Fibroblast of skin of abdomen (primary cell): ENCODE results near the gene UPF3B. TPM values are rescaled to one million over a fixed set of nuclear protein-coding genes. Genes with fewer than 3 reads are reported as not detected.
A peak's percentile ranks its signal among the peaks of the same experiment; 100 is the strongest.
"Not testable (repeated sequence)": the region's sequence is repeated elsewhere in the genome, so short reads cannot be mapped to it uniquely, and the experiment has no call there.

Experiments
- DNase-seq: peaks from one replicate; pipeline ENCODE4 v3.0.0-alpha.2; 2013
- polyA plus RNA-seq, 2 experiments: library from polyadenylated mRNA; unstranded; fragments of 120-200 nt; gene quantifications; one replicate each; pipeline ENCODE4 v1.2.1, GENCODE V29; 2013; ENCODE audit not compliant: insufficient read length in 2 of 2

The UPF3B gene
- polyA plus RNA-seq (2013, experiment 1 of 2; ENCODE audit: insufficient read length) = 10.7 TPM
- 10.6 TPM for polyA plus RNA-seq (2013, experiment 2 of 2; ENCODE audit: insufficient read length)

GRCh38 chrX:119852382-119853353 lies at the start of gene UPF3B:
Gene UPF3B, minus strand, starts transcription at chrX:119852963. Its CDS starts 35 bp downstream, at chrX:119852928.
- peak; percentile 99 for DNase-seq

- no peak for DNase-seq
Measured at GRCh38 chrX:119900976-119901375, 48.2 kb upstream of the UPF3B start.

GRCh38 chrX:119899125-119899524 lies 46.4 kb upstream of the UPF3B start:
- DNase-seq = no peak

- DNase-seq = no peak
Measured at GRCh38 chrX:119895843-119896326, 43.1 kb upstream of the UPF3B start, which contains the start of gene AKAP14. Gene AKAP14, plus strand, starts transcription at chrX:119895893. Its CDS starts 7,331 bp downstream, at chrX:119903224.

GRCh38 chrX:119891961-119892692 lies 39.4 kb upstream of the UPF3B start:
- DNase-seq = not testable (repeated sequence)

GRCh38 chrX:119890626-119891025 lies 37.9 kb upstream of the UPF3B start:
- not testable (repeated sequence) for DNase-seq

GRCh38 chrX:119887721-119888425 lies 35.1 kb upstream of the UPF3B start:
- peak; percentile 43 for DNase-seq

GRCh38 chrX:119885554-119886428 lies 33.0 kb upstream of the UPF3B start:
- DNase-seq = peak; percentile 7

- DNase-seq = peak; percentile 45
Measured at GRCh38 chrX:119880552-119881437, 28.0 kb upstream of the UPF3B start.

GRCh38 chrX:119880076-119880475 lies 27.3 kb upstream of the UPF3B start:
- no peak for DNase-seq

- DNase-seq = no peak
Measured at GRCh38 chrX:119878740-119879139, 26.0 kb upstream of the UPF3B start.

GRCh38 chrX:119871599-119872395 lies 19.0 kb upstream of the UPF3B start, which contains the start of the genes NDUFA1 and RNF113A:
Gene NDUFA1, plus strand, starts transcription at chrX:119871832. Its CDS starts 80 bp downstream, at chrX:119871912.
Gene RNF113A, minus strand, starts transcription at chrX:119871733. Its CDS starts 120 bp downstream, at chrX:119871613.
- DNase-seq = peak; percentile 81

GRCh38 chrX:119871245-119871598 lies 18.5 kb upstream of the UPF3B start:
- no peak for DNase-seq

GRCh38 chrX:119870626-119871131 lies 17.9 kb upstream of the UPF3B start:
- peak; percentile 10 for DNase-seq

- no peak for DNase-seq
Measured at GRCh38 chrX:119853444-119853843, 681 bp upstream of the UPF3B start.

- DNase-seq = no peak
Measured at GRCh38 chrX:119833905-119834304, 18.9 kb downstream of the UPF3B start.

GRCh38 chrX:119828446-119828845 lies 24.3 kb downstream of the UPF3B start:
- no peak for DNase-seq

GRCh38 chrX:119826399-119826959 lies 26.3 kb downstream of the UPF3B start:
- no peak for DNase-seq

GRCh38 chrX:119824221-119824620 lies 28.5 kb downstream of the UPF3B start:
- not testable (repeated sequence) for DNase-seq
